Kidney (tissue), 14 donors: ENCODE measurements around the gene ANKRD24. TPM values are rescaled to one million over a fixed set of nuclear protein-coding genes. Genes with fewer than 3 reads are reported as not detected.
"Not testable (repeated sequence)": the region's sequence is repeated elsewhere in the genome, so short reads cannot be mapped to it uniquely, and the experiment has no call there.

ENCODE experiments used
- DNase-seq, 5 donors: peaks; one replicate each; pipeline ENCODE4 v3.0.0-alpha.2; 2013 to 2020
- FAIRE-seq: peaks from 2 replicates; lab custom pipeline; 2012; peaks lifted over from hg19 to GRCh38; lab: Jason Lieb, UNC
- H3K27ac ChIP-seq, 2 donors: one replicate each; pipeline ENCODE4 v1.7.0; 2013; ENCODE audit warnings: low read depth in 2 of 2, low read length in 2 of 2, inconsistent platforms in 1 of 2
- H3K27me3 ChIP-seq: one replicate; pipeline ENCODE4 v1.7.1; 2013; ENCODE audit warnings: low read length, inconsistent platforms; ENCODE audit not compliant: control insufficient read depth, insufficient read depth
- H3K36me3 ChIP-seq, 3 donors: one replicate each; pipeline versions ENCODE4 v1.7.0 to v1.7.1; 2013; ENCODE audit warnings: low read length in 3 of 3, control low read depth in 1 of 3, inconsistent platforms in 1 of 3; ENCODE audit not compliant: insufficient read depth in 3 of 3, control insufficient read depth in 2 of 3
- H3K4me1 ChIP-seq, 3 donors: one replicate each; pipeline versions ENCODE4 v1.7.0 to v1.7.1; 2013; ENCODE audit warnings: low read length in 3 of 3, inconsistent platforms in 1 of 3, low read depth in 1 of 3; ENCODE audit not compliant: control insufficient read depth in 2 of 3, insufficient read depth in 2 of 3
- H3K4me3 ChIP-seq, 3 donors: one replicate each; pipeline versions ENCODE4 v1.7.0 to v1.8.1; 2013; ENCODE audit warnings: low read length in 3 of 3, control low read depth in 1 of 3, inconsistent platforms in 1 of 3
- H3K9ac ChIP-seq, 3 donors: one replicate each; pipeline versions ENCODE4 v1.7.0 to v1.7.1; 2013; ENCODE audit warnings: low read length in 3 of 3, control low read depth in 1 of 3, inconsistent platforms in 1 of 3
- H3K9me3 ChIP-seq, 3 donors: one replicate each; pipeline versions ENCODE4 v1.7.0 to v1.7.1; 2013; ENCODE audit warnings: low read length in 3 of 3, control low read depth in 1 of 3, inconsistent platforms in 1 of 3; ENCODE audit not compliant: control insufficient read depth in 2 of 3, insufficient read depth in 1 of 3
- CTCF ChIP-seq: IDR thresholded peaks from 3 replicates; pipeline ENCODE4 v1.5.1; 2012; ENCODE audit warnings: mild to moderate bottlenecking, moderate library complexity, borderline replicate concordance; ENCODE audit not compliant: insufficient read depth; ENCODE audit errors: extremely low read depth
- intact Hi-C: fragments of 100-400 bp; cut with DNase I; formaldehyde crosslinking; loops from one replicate; pipeline ENCODE4 v1.11.1; 2022
- polyA plus RNA-seq: library from polyadenylated mRNA; stranded (reverse); fragments of 350-450 nt; fragmentation: Illumina TruSeq; extraction: RNeasy Lipid Tissue Mini Kit (QIAGEN cat#74804); gene quantifications from one replicate; pipeline ENCODE4 v1.2.3, GENCODE V29; 2014; ENCODE audit warnings: low read depth, low replicate concordance; ENCODE audit not compliant: insufficient read depth
- total RNA-seq: library from RNA; stranded (reverse); fragmentation: NEBNext Ultra II Directional; extraction: Animal tissue kit (Norgen Biotek cat#: 25700); gene quantifications from one replicate; pipeline ENCODE4 v1.2.1, GENCODE V29; 2021
- donor health status: control.
- donor health status: control.
- donor health status: control.
- donor health status: control.
- donor health status: control.
- donor health status: DM: yes; HTN: yes; CAD: no.
- donor health status: Normal renal cell carcinoma (clear cell type).

The ANKRD24 gene
- total and polyA plus RNA-seq, 2 donors from 2014 or later, result 0.72 to 1.8 TPM

DNA sequence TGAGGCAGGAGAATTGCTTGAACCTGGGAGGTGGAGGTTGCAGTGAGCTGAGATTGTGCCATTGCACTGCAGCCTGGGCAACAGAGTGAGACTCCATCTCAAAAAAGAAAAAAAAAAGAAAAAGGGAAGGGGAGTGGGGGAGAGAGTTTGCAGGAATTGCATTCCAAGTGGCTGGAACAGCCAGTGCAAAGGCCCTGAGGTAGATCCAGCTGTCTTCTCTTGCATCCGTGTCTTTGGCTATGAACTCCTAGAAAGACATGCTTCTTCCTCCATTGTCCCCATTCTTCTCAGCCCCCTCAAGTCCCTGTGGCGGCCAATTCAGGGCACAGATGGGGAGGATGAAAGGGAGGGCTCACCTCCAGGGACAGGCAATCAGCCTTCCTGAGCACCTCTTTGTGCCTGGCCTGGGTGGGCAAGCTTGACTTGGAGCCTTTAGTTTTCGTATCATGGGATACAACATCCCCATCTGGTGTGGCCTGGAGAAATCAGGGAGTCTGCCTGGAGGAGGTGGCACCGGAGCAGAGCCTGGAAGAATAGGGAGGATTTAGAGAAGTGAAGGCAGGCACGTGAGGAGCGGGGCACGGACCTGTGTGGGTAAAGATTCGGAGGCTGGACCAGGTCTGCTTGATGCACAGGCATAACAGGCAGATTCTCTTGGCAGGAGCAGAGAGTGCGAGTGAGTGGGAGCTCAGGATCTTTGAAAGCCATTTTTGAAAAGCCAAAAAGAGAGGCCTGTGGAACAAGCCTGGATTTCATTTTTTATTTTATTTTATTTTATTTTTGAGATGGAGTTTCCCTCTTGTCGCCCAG, 5.0 kb downstream of the ANKRD24 start:
- Histone ChIP-seq H3K36me3 (no peaks in the 10 kb centered on the region), H3K27me3 (no peaks in the 10 kb centered on the region), H3K4me3 (no peak overlapping the region), H3K9me3 (no peaks in the 10 kb centered on the region), H3K27ac (no peak overlapping the region), H3K4me1 (peaks cover 0 to 5% (median 0%) of the 10 kb centered on the region in 3 donors), H3K9ac (no peak overlapping the region)
- no peak for TF ChIP-seq CTCF
- FAIRE-seq (no peak), DNase-seq (no peak)
- intact Hi-C loops, result no loop called here

DNA sequence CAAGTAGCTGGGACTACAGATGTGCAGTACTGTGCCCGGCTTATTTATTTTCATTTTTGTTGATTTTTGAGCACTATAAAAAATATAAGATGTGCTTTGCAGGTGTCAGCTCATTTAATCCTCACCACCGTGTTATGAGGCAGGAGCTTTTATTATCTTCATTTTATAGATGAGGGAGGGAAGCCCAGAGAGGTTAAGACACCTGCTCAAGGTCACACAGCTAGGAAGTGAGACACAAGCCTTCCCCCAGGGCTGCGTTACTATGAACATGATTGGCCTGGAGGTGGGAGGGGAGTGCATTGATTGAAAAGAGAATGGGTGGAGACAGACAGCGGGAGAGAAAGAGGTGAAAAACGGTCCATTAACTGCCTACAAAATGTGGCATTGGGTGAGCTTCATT, 7.2 kb downstream of the ANKRD24 start:
- H3K9me3 ChIP-seq, result no peaks in the 10 kb centered on the region
- FAIRE-seq (no peak), DNase-seq (no peak)
- no peak overlapping the region for H3K9ac ChIP-seq
- H3K27me3 ChIP-seq, result no peaks in the 10 kb centered on the region
- H3K4me3 ChIP-seq, result no peak overlapping the region
- H3K4me1 ChIP-seq, result no peaks in the 10 kb centered on the region
- intact Hi-C loops, result no loop called here
- TF ChIP-seq CTCF, result no peak
- H3K27ac ChIP-seq, result no peak overlapping the region
- H3K36me3 ChIP-seq, result no peaks in the 10 kb centered on the region

DNA sequence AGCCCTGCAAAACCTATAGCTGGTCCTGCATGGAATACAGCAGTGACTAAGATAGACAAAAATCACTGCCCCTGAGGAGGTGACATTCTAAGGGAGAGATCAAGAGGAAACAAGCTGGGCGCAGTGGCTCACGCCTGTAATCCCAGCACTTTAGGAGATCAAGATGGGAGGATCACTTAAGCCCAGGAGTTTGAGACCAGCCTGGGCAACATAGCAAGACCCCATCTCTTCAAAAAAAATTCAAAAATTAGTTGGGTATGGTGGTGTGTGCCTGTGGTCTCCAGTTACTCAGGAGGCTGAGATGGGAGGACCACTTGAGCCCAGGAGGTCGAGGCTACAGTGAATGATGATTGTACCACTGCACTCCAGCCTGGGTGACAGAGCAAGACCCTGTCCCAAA, 10.0 kb downstream of the ANKRD24 start:
- H3K27me3 ChIP-seq, FAIRE-seq, intact Hi-C loops: not testable (repeated sequence)

GRCh38 chr19:4194353-4194752, 11.9 kb downstream of the ANKRD24 start:
- Histone ChIP-seq H3K9ac (no peak overlapping the region), H3K36me3 (no peaks in the 10 kb centered on the region), H3K4me1 (no peaks in the 10 kb centered on the region), H3K4me3 (no peak overlapping the region), H3K27ac (no peak overlapping the region), H3K27me3 (no peaks in the 10 kb centered on the region), H3K9me3 (no peaks in the 10 kb centered on the region)
- intact Hi-C loops, result no loop called here
- TF ChIP-seq CTCF, result no peak
- DNase-seq, result no peak
- no peak for FAIRE-seq

More for the DNA sequence above, 10.0 kb downstream of the ANKRD24 start:
- H3K27ac ChIP-seq, H3K9ac ChIP-seq, H3K4me1 ChIP-seq, DNase-seq, H3K4me3 ChIP-seq, H3K9me3 ChIP-seq, H3K36me3 ChIP-seq: not testable (repeated sequence)
